ENCODE data around the gene ENOX1.

DNA sequence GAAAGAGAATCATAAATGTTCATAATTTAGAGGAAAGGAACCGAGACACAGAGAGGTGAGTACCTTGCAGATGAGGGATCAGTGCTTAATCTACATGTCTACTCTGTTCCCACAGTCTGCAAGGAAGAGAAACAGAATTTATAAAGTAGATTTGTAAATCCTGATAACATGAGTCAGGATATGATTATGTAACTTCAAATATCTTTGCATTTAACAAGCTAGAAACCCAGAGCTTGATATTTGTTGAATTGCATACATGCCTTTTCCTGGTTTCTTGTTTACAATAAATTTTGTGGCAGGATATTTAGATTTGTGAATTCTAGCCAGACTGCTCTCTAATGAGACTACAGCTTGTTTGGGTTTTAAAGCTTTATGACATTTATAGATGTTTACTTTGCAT, 219.2 kb downstream of the ENOX1 start:
- TF ChIP-seq, protein P1, sequence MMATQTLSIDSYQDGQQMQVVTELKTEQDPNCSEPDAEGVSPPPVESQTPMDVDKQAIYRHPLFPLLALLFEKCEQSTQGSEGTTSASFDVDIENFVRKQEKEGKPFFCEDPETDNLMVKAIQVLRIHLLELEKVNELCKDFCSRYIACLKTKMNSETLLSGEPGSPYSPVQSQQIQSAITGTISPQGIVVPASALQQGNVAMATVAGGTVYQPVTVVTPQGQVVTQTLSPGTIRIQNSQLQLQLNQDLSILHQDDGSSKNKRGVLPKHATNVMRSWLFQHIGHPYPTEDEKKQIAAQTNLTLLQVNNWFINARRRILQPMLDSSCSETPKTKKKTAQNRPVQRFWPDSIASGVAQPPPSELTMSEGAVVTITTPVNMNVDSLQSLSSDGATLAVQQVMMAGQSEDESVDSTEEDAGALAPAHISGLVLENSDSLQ (IDR thresholded peaks at IDR 0.05): no peak
- no peak for TF ChIP-seq FOXK2 (IDR thresholded peaks at IDR 0.05)
- TF ChIP-seq CTBP1 (IDR thresholded peaks at IDR 0.05; ENCODE audit: borderline replicate concordance): no peak
- no peak for TF ChIP-seq LEF1 (IDR thresholded peaks at IDR 0.05; ENCODE audit: borderline replicate concordance)
- TF ChIP-seq L3MBTL2 (conservative IDR thresholded peaks at IDR 0.05): no peak
- TF ChIP-seq TARDBP (IDR thresholded peaks at IDR 0.05): no peak
- no peak for TF ChIP-seq FOXM1 (IDR thresholded peaks at IDR 0.05; ENCODE audit: borderline replicate concordance)
